Cardiac muscle cell (in vitro differentiated cells and primary cell): ENCODE measurements around the gene LRRC25. TPM values are rescaled to one million over a fixed set of nuclear protein-coding genes. Genes with fewer than 3 reads are reported as not detected.

ENCODE experiments used
- DNase-seq, 2 donors: peaks; one replicate each; pipeline versions ENCODE4 v3.0.0 to v3.0.0-alpha.2; 2010 to 2017; ENCODE audit warnings: low read depth in 1 of 2, low spot score in 1 of 2
- H3K27ac ChIP-seq: fragments of 200-600 bp; sonication (generic); 2 replicates; pipeline ENCODE4 v1.5.1; 2016
- H3K27me3 ChIP-seq: fragments of 200-600 bp; sonication (generic); 2 replicates; pipeline ENCODE4 v1.6.0; 2016; ENCODE audit warnings: control low read depth
- H3K36me3 ChIP-seq: fragments of 200-600 bp; sonication (generic); 2 replicates; pipeline ENCODE4 v1.5.1; 2016; ENCODE audit warnings: control low read depth
- H3K4me1 ChIP-seq: fragments of 200-600 bp; sonication (generic); 2 replicates; pipeline ENCODE4 v1.8.1; 2017; ENCODE audit warnings: low read depth, mild to moderate bottlenecking, mixed run types
- H3K4me3 ChIP-seq: fragments of 200-600 bp; sonication (generic); 2 replicates; pipeline ENCODE4 v1.5.1; 2016; ENCODE audit warnings: mild to moderate bottlenecking
- H3K9me3 ChIP-seq: fragments of 200-600 bp; sonication (generic); 2 replicates; pipeline ENCODE4 v1.5.1; 2017; ENCODE audit warnings: low read depth, mild to moderate bottlenecking, control low read depth
- CTCF ChIP-seq: IDR thresholded peaks from 2 replicates; pipeline ENCODE4 v1.5.1; 2012; ENCODE audit warnings: low read depth, mild to moderate bottlenecking, low read length
- polyA plus RNA-seq: library from polyadenylated mRNA; unstranded; fragments of >200 nt; fragmentation: Nextera tagmentation; extraction: Ambion mirVana; gene quantifications from 2 replicates; pipeline ENCODE4 v1.2.1, GENCODE V29; 2016
- total RNA-seq: library from RNA; depleted of rRNA; stranded (reverse); fragments of >200 nt; gene quantifications from 2 replicates; pipeline ENCODE4 v1.2.3, GENCODE V29; 2016

Gene LRRC25
- total and polyA plus RNA-seq, 2 experiments from 2014 or later = not detected

GRCh38 chr19:18429717-18430416 is 32.4 kb upstream of the LRRC25 start:
- no peaks in the 10 kb centered on the region for H3K36me3 ChIP-seq
- H3K4me3 ChIP-seq = peak overlapping the region; percentile 52
- no peaks in the 10 kb centered on the region for H3K9me3 ChIP-seq
- H3K27ac ChIP-seq = peak overlapping the region; percentile 48
- no peak for TF ChIP-seq CTCF
- no peak for DNase-seq
- no peaks in the 10 kb centered on the region for H3K27me3 ChIP-seq
- H3K4me1 ChIP-seq = peaks cover 41% of the 10 kb centered on the region

DNA sequence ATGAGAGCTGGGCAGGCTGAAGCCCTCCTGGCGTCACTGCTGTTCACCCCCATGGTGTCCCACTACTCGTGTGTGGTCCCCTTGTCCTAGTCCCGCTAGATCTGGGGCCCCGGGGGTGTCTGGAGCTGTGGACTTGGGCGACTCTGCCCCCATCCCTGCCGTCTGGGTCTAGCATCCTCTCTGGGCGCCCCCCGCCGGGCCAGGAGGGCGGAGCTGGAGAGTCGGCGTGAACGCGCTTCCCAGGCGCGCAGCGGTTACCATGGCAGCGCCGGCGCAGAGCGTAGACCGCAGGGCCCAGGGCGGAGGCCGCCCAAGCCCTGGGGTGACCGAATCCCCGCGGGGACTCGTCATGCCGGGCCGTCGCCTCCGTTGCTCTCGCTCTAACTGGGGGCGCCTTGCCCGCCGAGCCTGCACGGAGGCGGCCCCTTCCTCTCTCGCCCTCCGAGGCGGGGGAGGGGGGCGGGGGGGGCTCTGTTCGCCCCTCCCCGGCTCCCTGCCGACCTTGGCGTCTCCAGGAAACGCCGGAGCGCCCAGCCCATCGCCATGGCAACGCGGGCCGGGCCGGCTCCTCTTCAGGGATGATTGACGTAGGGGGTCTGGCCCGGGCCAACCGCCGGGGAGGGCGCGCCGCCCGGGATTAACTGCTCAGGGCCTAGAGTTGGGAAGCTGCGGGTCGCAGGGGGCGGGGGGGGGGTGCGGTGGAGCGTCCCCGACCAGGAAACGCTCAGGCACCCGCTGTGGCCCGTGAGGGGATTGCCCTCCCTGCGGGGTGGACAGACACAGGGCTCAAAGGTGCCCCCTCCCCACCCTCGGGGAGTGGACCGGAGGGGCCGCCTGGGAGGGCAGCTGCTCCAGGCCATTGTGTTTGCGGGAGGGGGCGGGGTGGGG is 31.6 kb upstream of the LRRC25 start:
- no peak for TF ChIP-seq CTCF
- H3K36me3 ChIP-seq = no peaks in the 10 kb centered on the region
- no peaks in the 10 kb centered on the region for H3K9me3 ChIP-seq
- H3K4me3 ChIP-seq = peak overlapping the region; percentile 52
- peaks cover 42% of the 10 kb centered on the region for H3K4me1 ChIP-seq
- peak; percentile 82 to 89 for DNase-seq
- no peaks in the 10 kb centered on the region for H3K27me3 ChIP-seq
- H3K27ac ChIP-seq = peak overlapping the region; percentile 48

- Histone ChIP-seq H3K9me3 (no peaks in the 10 kb centered on the region), H3K27ac (no peak overlapping the region), H3K36me3 (no peaks in the 10 kb centered on the region), H3K4me1 (peaks cover 41% of the 10 kb centered on the region), H3K4me3 (peak overlapping the region; percentile 52), H3K27me3 (no peaks in the 10 kb centered on the region)
- no peak for DNase-seq
- no peak for TF ChIP-seq CTCF
These were observed 30.9 kb upstream of the LRRC25 start for GRCh38 chr19:18428173-18428786.

GRCh38 chr19:18427743-18428113 is 30.3 kb upstream of the LRRC25 start:
- no peak for TF ChIP-seq CTCF
- DNase-seq = no peak
- Histone ChIP-seq H3K27ac (no peak overlapping the region), H3K27me3 (no peaks in the 10 kb centered on the region), H3K4me3 (no peak overlapping the region), H3K4me1 (peaks cover 35% of the 10 kb centered on the region), H3K36me3 (no peaks in the 10 kb centered on the region), H3K9me3 (no peaks in the 10 kb centered on the region)

DNA sequence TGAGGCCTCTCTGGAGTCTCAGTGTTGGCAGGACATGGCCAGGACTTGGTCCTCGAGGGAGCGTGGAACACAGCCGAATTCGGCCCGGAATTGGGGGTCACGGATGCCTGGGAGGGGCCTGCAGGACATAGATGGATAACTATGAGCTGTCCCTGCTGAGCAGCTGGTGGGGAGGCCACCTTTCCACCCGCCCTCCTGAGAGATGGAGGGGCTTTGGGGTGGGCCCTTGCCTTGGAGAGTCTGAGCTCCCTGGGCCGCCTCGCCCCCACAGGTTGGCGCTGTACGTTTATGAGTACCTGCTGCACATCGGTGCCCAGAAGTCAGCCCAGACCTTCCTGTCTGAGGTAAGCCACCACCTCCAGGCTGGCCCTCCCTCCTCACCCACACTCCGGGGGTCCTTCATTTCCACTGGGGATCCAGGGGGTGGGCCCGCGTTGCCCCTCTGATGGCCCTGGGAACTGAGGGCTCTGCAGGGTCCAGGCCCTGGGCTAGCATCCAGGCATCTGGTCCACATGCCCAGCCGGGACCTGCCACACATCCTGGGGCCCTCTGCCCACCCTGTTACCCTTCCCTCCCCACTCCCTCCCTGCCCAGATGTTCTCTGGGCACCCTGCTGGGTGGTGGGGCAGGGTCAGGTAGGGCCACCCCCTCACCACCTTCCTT is 29.8 kb upstream of the LRRC25 start:
- H3K4me1 ChIP-seq = peaks cover 34% of the 10 kb centered on the region

More for the DNA sequence above, 29.8 kb upstream of the LRRC25 start:
- H3K27ac ChIP-seq = no peak overlapping the region
- DNase-seq = no peak
- TF ChIP-seq CTCF = no peak
- H3K9me3 ChIP-seq = no peaks in the 10 kb centered on the region
- no peaks in the 10 kb centered on the region for H3K36me3 ChIP-seq
- H3K4me3 ChIP-seq = no peak overlapping the region
- no peaks in the 10 kb centered on the region for H3K27me3 ChIP-seq
